PC-3 (cell line): ENCODE measurements around the gene TUBE1. TPM values are rescaled to one million over a fixed set of nuclear protein-coding genes. Genes with fewer than 3 reads are reported as not detected.

Source experiments
- ATAC-seq: fragments of 200-7000 bp; cut with Tn5 transposase; 2 replicates; pipeline ENCODE4 v1.9.1; 2020; ENCODE audit warnings: mild to moderate bottlenecking, moderate library complexity
- BruUV-seq: library from RNA; stranded (reverse); fragments of 400-500 nt; replicated peaks from 2 replicates; lab custom pipeline; 2021; lab: Mats Ljungman, UMichigan
- CTCF ChIA-PET: fragments of 300-600 bp; sonication (Branson Sonifier 250); formaldehyde crosslinking; loops from one replicate; lab custom pipeline; 2022; ENCODE audit warnings: antibody characterized with exemption; lab: Charles Lee
- POLR2A ChIA-PET: fragments of 300-600 bp; sonication (Branson Sonifier 250); formaldehyde crosslinking; loops from one replicate; lab custom pipeline; 2022; ENCODE audit warnings: antibody characterized with exemption; ENCODE audit not compliant: unreplicated experiment; lab: Charles Lee
- DNase-seq: peaks from one replicate; pipeline ENCODE4 v3.0.0-alpha.2; 2015
- H2AFZ ChIP-seq: fragments of 300-600 bp; sonication (generic); 2 replicates; pipeline ENCODE4 v1.6.0; 2016; ENCODE audit warnings: antibody characterized with exemption, low read length
- H3F3A ChIP-seq: fragments of 300-600 bp; sonication (generic); one replicate; pipeline ENCODE4 v1.6.0; 2017; ENCODE audit warnings: antibody characterized with exemption, low read length, control low read depth, mild to moderate bottlenecking; ENCODE audit not compliant: unreplicated experiment
- H3K27ac ChIP-seq: fragments of 300-600 bp; sonication (generic); 2 replicates; pipeline ENCODE4 v1.5.1; 2016; ENCODE audit warnings: mild to moderate bottlenecking, low read length
- H3K27me3 ChIP-seq: fragments of 300-600 bp; sonication (generic); 2 replicates; pipeline ENCODE4 v1.6.1; 2016; ENCODE audit warnings: low read length, mixed read lengths
- H3K36me3 ChIP-seq: fragments of 300-600 bp; sonication (generic); 2 replicates; pipeline ENCODE4 v1.6.1; 2016; ENCODE audit warnings: low read depth, mixed run types, low read length, mixed read lengths
- H3K4me1 ChIP-seq: fragments of 300-600 bp; sonication (generic); 2 replicates; pipeline ENCODE4 v1.5.1; 2016; ENCODE audit warnings: low read length; ENCODE audit not compliant: insufficient read depth
- H3K4me2 ChIP-seq: fragments of 300-600 bp; sonication (generic); 2 replicates; pipeline ENCODE4 v1.6.0; 2016; ENCODE audit warnings: low read length
- H3K4me3 ChIP-seq: fragments of 300-600 bp; sonication (generic); 2 replicates; pipeline ENCODE4 v1.5.1; 2016; ENCODE audit warnings: mild to moderate bottlenecking, low read length, mixed read lengths
- H3K79me2 ChIP-seq: fragments of 300-600 bp; sonication (generic); 2 replicates; pipeline ENCODE4 v1.6.1; 2017; ENCODE audit warnings: low read length, mixed read lengths
- H3K9ac ChIP-seq: fragments of 300-600 bp; sonication (generic); 2 replicates; pipeline ENCODE4 v1.6.0; 2016; ENCODE audit warnings: mild to moderate bottlenecking, low read length
- H3K9me2 ChIP-seq: fragments of 300-600 bp; sonication (generic); replicated peaks from 2 replicates; pipeline ENCODE4 v1.6.1; 2016; ENCODE audit warnings: mixed run types, low read length, mixed read lengths
- H3K9me3 ChIP-seq: fragments of 300-600 bp; sonication (generic); 2 replicates; pipeline ENCODE4 v1.6.1; 2016; ENCODE audit warnings: low read length, mixed read lengths
- H4K20me1 ChIP-seq: fragments of 300-600 bp; sonication (generic); 2 replicates; pipeline ENCODE4 v1.6.1; 2016; ENCODE audit warnings: low read length, mixed read lengths
- CTCF ChIP-seq: fragments of 300-600 bp; sonication (generic); conservative IDR thresholded peaks from 2 replicates; pipeline ENCODE4 v1.5.1; 2017; ENCODE audit warnings: antibody characterized with exemption, low read depth, mild to moderate bottlenecking, low read length
- EZH2 ChIP-seq: fragments of 300-600 bp; sonication (generic); IDR thresholded peaks from one replicate; pipeline ENCODE4 v1.6.1; 2017; ENCODE audit warnings: antibody characterized with exemption, mild to moderate bottlenecking, low read length; ENCODE audit not compliant: unreplicated experiment
- EZH2phosphoT487 ChIP-seq: fragments of 300-600 bp; sonication (generic); IDR thresholded peaks from 2 replicates; pipeline ENCODE4 v1.6.1; 2018; ENCODE audit warnings: mild to moderate bottlenecking, antibody characterized with exemption, low read length, borderline replicate concordance
- intact Hi-C: fragments of 100-400 bp; cut with micrococcal nuclease; formaldehyde crosslinking; loops from 2 replicates; pipeline ENCODE4 v1.9.0; 2023
- total RNA-seq: library from RNA; depleted of rRNA; stranded (reverse); fragments of >200 nt; gene quantifications from 2 replicates; pipeline ENCODE4 v1.2.3, GENCODE V29; 2014

TUBE1 gene
- total RNA-seq, 1 experiment from 2014 or later = 9.5 TPM

GRCh38 chr6:112036088-112036637 lies 51.1 kb downstream of the TUBE1 start:
- no peak overlapping the region for H3K4me2 ChIP-seq
- no peaks in the 10 kb centered on the region for H3K9me3 ChIP-seq
- H3F3A ChIP-seq = no peaks in the 10 kb centered on the region
- CTCF ChIA-PET = no interaction called here
- no peaks in the 10 kb centered on the region for H3K27me3 ChIP-seq
- DNase-seq (no peak), ATAC-seq (no peak)
- intact Hi-C loops = no loop called here
- H4K20me1 ChIP-seq = no peaks in the 10 kb centered on the region
- POLR2A ChIA-PET = no interaction called here
- BruUV-seq = no TSS peak
- no peaks in the 10 kb centered on the region for H3K9me2 ChIP-seq
- H3K4me1 ChIP-seq = peaks cover 28% of the 10 kb centered on the region
- H3K4me3 ChIP-seq = no peak overlapping the region
- no peaks in the 10 kb centered on the region for H3K36me3 ChIP-seq
- no peak overlapping the region for H3K9ac ChIP-seq
- H3K79me2 ChIP-seq = no peaks in the 10 kb centered on the region
- H3K27ac ChIP-seq = no peak overlapping the region
- TF ChIP-seq CTCF = no peak
- no peak for TF ChIP-seq EZH2
- TF ChIP-seq EZH2phosphoT487 = no peak
- no peak overlapping the region for H2AFZ ChIP-seq

- no peak overlapping the region for H3K27ac ChIP-seq
- TF ChIP-seq EZH2phosphoT487 (no peak), CTCF (no peak), EZH2 (no peak)
These were observed 52.7 kb downstream of the TUBE1 start for GRCh38 chr6:112034616-112034995.

GRCh38 chr6:112033791-112034615 lies 53.3 kb downstream of the TUBE1 start:
- Histone ChIP-seq H3K9ac (no peak overlapping the region), H3K4me1 (peaks cover 27% of the 10 kb centered on the region), H3F3A (no peaks in the 10 kb centered on the region), H3K79me2 (no peaks in the 10 kb centered on the region), H2AFZ (no peak overlapping the region), H4K20me1 (no peaks in the 10 kb centered on the region), H3K9me2 (no peaks in the 10 kb centered on the region), H3K27ac (no peak overlapping the region), H3K36me3 (no peaks in the 10 kb centered on the region), H3K9me3 (no peaks in the 10 kb centered on the region), H3K4me3 (no peak overlapping the region), H3K27me3 (no peaks in the 10 kb centered on the region), H3K4me2 (no peak overlapping the region)
- CTCF ChIA-PET = no interaction called here
- no TSS peak for BruUV-seq
- intact Hi-C loops = no loop called here
- ATAC-seq (no peak), DNase-seq (no peak)
- POLR2A ChIA-PET = no interaction called here
- no peak for TF ChIP-seq EZH2phosphoT487
- TF ChIP-seq EZH2 = no peak
- TF ChIP-seq CTCF = no peak

More at GRCh38 chr6:112034616-112034995, 52.7 kb downstream of the TUBE1 start:
- H3K9me3 ChIP-seq = no peaks in the 10 kb centered on the region
- no peak overlapping the region for H3K4me2 ChIP-seq
- no TSS peak for BruUV-seq
- no peak for ATAC-seq
- CTCF ChIA-PET = no interaction called here
- H3K36me3 ChIP-seq = no peaks in the 10 kb centered on the region
- no peak overlapping the region for H2AFZ ChIP-seq
- H3K9me2 ChIP-seq = no peaks in the 10 kb centered on the region
- no peaks in the 10 kb centered on the region for H3F3A ChIP-seq
- POLR2A ChIA-PET = no interaction called here
- H3K4me3 ChIP-seq = no peak overlapping the region
- H3K27me3 ChIP-seq = no peaks in the 10 kb centered on the region
- DNase-seq = no peak
- peaks cover 32% of the 10 kb centered on the region for H3K4me1 ChIP-seq
- no peaks in the 10 kb centered on the region for H4K20me1 ChIP-seq
- H3K9ac ChIP-seq = no peak overlapping the region
- H3K79me2 ChIP-seq = no peaks in the 10 kb centered on the region
- intact Hi-C loops = no loop called here
